ENCODE results near the gene STK11. TPM values are rescaled to one million over a fixed set of nuclear protein-coding genes. Genes with fewer than 3 reads are reported as not detected.

STK11 gene
- total RNA-seq, 2 experiments from 2014 or later, result 76.5 to 78.4 TPM

DNA sequence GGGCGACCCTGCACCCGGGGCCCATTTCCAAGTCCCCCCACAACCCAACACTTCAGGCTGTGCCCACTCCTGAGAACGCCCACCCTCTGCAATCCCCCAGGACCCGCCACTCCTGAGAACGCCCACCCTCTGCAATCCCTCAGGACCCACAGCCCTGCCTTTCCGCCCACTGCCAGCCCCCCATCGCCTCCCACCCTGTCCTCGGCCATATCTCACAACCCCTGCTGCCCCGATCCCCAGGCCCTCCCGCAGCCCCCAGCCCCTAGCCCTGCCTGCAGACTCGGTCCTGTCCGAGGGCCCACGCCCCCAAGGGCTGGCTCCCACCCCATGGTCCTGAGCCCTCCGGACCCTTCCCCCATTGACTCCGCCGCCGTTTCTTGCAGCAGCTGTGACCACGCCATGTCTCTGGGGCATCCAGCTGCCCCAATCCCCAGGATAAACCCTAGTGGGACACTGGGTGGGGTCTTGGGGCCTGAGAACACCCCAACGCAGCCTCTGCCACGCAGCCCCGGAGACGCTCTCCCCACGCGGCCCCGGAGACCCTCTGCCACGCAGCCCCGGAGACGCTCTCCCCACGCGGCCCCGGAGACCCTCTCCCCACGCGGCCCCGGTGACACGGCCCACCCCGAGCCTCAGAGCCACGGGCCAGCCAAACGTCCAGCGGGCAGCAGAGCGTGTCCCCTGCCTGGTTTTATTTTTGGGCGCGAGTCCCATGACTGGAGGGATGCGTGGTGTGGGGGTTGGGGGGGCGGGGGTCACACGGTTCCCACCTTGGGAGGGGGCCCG is 48.6 kb upstream of the STK11 start:
- no TSS peak for BruUV-seq (replicated peaks)
- peaks cover 8% of the 10 kb centered on the region; the same call in 1 of the 2 replicates for H3K36me3 ChIP-seq (ENCODE audit: insufficient read depth, low read length)
- H3K27ac ChIP-seq (ENCODE audit: low read depth, low read length, poor library complexity, severe bottlenecking), result no peak overlapping the region
- intact Hi-C loops (cut with micrococcal nuclease; ENCODE audit: unreplicated experiment), result no loop called here
- no peak overlapping the region for H3K4me3 ChIP-seq (ENCODE audit: low read depth, low read length, poor library complexity, severe bottlenecking)
- no peak for DNase-seq (ENCODE audit: low spot score)
- no peak for TF ChIP-seq EZH2phosphoT487 (IDR thresholded peaks at IDR 0.05; ENCODE audit: borderline replicate concordance, low read depth, low read length)
- TF ChIP-seq, protein P1, sequence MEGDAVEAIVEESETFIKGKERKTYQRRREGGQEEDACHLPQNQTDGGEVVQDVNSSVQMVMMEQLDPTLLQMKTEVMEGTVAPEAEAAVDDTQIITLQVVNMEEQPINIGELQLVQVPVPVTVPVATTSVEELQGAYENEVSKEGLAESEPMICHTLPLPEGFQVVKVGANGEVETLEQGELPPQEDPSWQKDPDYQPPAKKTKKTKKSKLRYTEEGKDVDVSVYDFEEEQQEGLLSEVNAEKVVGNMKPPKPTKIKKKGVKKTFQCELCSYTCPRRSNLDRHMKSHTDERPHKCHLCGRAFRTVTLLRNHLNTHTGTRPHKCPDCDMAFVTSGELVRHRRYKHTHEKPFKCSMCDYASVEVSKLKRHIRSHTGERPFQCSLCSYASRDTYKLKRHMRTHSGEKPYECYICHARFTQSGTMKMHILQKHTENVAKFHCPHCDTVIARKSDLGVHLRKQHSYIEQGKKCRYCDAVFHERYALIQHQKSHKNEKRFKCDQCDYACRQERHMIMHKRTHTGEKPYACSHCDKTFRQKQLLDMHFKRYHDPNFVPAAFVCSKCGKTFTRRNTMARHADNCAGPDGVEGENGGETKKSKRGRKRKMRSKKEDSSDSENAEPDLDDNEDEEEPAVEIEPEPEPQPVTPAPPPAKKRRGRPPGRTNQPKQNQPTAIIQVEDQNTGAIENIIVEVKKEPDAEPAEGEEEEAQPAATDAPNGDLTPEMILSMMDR (conservative IDR thresholded peaks at IDR 0.05; ENCODE audit: low read length), result no peak
- H2AFZ ChIP-seq (ENCODE audit: low read length), result no peak overlapping the region
- no peak overlapping the region for H3K4me2 ChIP-seq (ENCODE audit: low read length)
- no peaks in the 10 kb centered on the region for H4K20me1 ChIP-seq (ENCODE audit: insufficient read depth, low read length)
- ChIA-PET POLR2A (no interaction called here), CTCF (ENCODE audit: unreplicated experiment) (no interaction called here)
- no peaks in the 10 kb centered on the region for H3K4me1 ChIP-seq (ENCODE audit: insufficient read depth, low read length, poor library complexity, severe bottlenecking)
- H3K79me2 ChIP-seq (ENCODE audit: insufficient read depth, low read depth, low read length), result no peaks in the 10 kb centered on the region
- H3K9me2 ChIP-seq (ENCODE audit: insufficient read depth, low read length), result no peaks in the 10 kb centered on the region
- H3K9me3 ChIP-seq (ENCODE audit: low read length), result no peaks in the 10 kb centered on the region

DNA sequence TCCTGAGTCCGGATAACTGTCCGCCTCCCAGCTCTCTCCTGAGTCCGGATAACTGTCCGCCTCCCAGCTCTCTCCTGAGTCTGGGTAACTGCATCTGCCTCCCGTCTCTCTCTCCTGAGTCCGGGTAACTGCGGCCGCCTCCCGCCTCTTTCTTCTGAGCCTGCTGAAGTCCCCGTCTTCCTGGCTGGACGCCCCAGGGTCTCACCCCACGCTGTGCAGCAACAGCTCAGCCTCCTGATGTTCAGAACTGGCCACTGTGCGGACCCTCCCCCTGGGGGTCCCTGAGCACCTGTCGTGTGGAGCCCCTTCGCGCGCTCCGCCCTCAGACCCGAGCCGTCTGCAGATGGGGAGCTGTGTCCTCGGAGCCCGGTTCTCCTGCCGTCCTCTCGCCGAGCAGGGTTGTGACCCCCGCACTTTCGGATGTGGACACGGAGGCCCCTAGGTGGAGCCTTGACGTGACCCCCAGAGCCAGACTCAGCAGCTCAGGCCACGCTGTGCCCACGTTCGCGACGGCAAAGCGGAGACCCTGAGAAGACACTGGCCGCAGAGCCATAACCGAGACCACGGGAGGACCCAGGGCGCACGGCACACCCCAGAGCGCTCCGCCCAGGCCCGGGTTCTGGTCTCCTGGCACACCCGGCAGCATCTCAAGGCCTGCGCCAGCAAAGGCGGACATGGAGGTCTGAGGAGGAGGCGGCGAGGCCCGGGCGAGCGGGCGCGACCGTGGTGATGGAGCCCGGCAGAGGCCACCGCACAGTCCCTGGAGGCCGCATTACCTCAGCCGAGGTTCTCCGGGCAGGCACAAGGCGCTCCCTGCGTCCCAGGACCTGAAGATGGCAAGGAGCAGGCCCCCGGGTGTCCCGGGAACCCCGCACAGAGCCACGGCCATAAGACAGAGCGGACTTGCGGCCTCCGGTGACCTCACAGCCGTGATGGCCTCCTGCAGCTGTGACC is 47.4 kb upstream of the STK11 start:
- no peaks in the 10 kb centered on the region for H3K9me2 ChIP-seq (ENCODE audit: insufficient read depth, low read length)
- H3K36me3 ChIP-seq (ENCODE audit: insufficient read depth, low read length), result no peaks in the 10 kb centered on the region
- H3K27ac ChIP-seq (ENCODE audit: low read depth, low read length, poor library complexity, severe bottlenecking), result no peak overlapping the region
- TF ChIP-seq, protein P1 (conservative IDR thresholded peaks at IDR 0.05; ENCODE audit: low read length), result no peak
- TF ChIP-seq EZH2phosphoT487 (IDR thresholded peaks at IDR 0.05; ENCODE audit: borderline replicate concordance, low read depth, low read length), result no peak
- H3K4me2 ChIP-seq (ENCODE audit: low read length), result no peak overlapping the region
- BruUV-seq (replicated peaks), result no TSS peak
- no peaks in the 10 kb centered on the region for H3K9me3 ChIP-seq (ENCODE audit: low read length)
- intact Hi-C loops (cut with micrococcal nuclease; ENCODE audit: unreplicated experiment), result no loop called here
- DNase-seq (ENCODE audit: low spot score), result no peak
- POLR2A ChIA-PET, result no interaction called here
- no peaks in the 10 kb centered on the region for H3K79me2 ChIP-seq (ENCODE audit: insufficient read depth, low read depth, low read length)
- no peaks in the 10 kb centered on the region for H4K20me1 ChIP-seq (ENCODE audit: insufficient read depth, low read length)
- H3K4me1 ChIP-seq (ENCODE audit: insufficient read depth, low read length, poor library complexity, severe bottlenecking), result no peaks in the 10 kb centered on the region
- CTCF ChIA-PET (ENCODE audit: unreplicated experiment), result no interaction called here
- no peak overlapping the region for H3K4me3 ChIP-seq (ENCODE audit: low read depth, low read length, poor library complexity, severe bottlenecking)
- no peak overlapping the region for H2AFZ ChIP-seq (ENCODE audit: low read length)
